Neural progenitor cell (in vitro differentiated cells): ENCODE measurements around the gene FREM2.

Source experiments
- EZH2phosphoT487 ChIP-seq: fragments of 200-600 bp; sonication (generic); IDR thresholded peaks from 2 replicates; pipeline ENCODE4 v1.6.1; 2017; ENCODE audit warnings: antibody characterized with exemption
- TF ChIP-seq, protein P1 (sequence below): fragments of 200-600 bp; sonication (generic); IDR thresholded peaks from 2 replicates; pipeline ENCODE4 v1.5.1; 2017; ENCODE audit warnings: antibody characterized with exemption, mild to moderate bottlenecking

DNA sequence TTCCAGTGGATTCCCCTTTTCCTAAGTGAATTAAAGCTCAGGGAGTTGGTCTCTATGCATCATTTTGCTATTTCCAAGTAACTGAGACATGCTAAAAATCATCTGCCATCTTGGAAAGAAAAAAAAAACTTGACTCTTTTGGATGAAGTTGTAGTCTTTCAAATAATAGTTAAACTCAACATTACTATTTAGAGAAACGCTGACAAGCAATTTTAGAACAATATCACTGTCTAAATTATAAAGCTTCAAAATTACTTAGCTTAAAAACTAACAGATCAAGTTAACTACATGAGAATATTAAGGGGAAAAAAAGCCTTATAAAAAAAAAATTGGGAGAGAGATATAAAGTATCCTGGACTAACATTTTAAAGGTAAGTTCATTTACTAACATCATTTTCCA lies 235.3 kb downstream of the FREM2 start:
- TF ChIP-seq, protein P1, sequence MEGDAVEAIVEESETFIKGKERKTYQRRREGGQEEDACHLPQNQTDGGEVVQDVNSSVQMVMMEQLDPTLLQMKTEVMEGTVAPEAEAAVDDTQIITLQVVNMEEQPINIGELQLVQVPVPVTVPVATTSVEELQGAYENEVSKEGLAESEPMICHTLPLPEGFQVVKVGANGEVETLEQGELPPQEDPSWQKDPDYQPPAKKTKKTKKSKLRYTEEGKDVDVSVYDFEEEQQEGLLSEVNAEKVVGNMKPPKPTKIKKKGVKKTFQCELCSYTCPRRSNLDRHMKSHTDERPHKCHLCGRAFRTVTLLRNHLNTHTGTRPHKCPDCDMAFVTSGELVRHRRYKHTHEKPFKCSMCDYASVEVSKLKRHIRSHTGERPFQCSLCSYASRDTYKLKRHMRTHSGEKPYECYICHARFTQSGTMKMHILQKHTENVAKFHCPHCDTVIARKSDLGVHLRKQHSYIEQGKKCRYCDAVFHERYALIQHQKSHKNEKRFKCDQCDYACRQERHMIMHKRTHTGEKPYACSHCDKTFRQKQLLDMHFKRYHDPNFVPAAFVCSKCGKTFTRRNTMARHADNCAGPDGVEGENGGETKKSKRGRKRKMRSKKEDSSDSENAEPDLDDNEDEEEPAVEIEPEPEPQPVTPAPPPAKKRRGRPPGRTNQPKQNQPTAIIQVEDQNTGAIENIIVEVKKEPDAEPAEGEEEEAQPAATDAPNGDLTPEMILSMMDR, result no peak
- no peak for TF ChIP-seq EZH2phosphoT487
